ENCODE measurements around the gene MTMR8. TPM values are rescaled to one million over a fixed set of nuclear protein-coding genes. Genes with fewer than 3 reads are reported as not detected.
"Not testable (repeated sequence)": the region's sequence is repeated elsewhere in the genome, so short reads cannot be mapped to it uniquely, and the experiment has no call there.

MTMR8 gene
- 0.63 and 1.2 TPM in 2 replicates for total RNA-seq

GRCh38 chrX:64394874-64395567 is at the start of gene MTMR8:
MTMR8 (minus strand) TSS chrX:64395452; CDS start chrX:64395363, 89 bp downstream.
- no peak for DNase-seq (ENCODE audit: low read depth, low spot score)

- no peak for DNase-seq (ENCODE audit: low read depth, low spot score)
Observed at GRCh38 chrX:64439551-64439950, 44.3 kb upstream of the MTMR8 start.

DNA sequence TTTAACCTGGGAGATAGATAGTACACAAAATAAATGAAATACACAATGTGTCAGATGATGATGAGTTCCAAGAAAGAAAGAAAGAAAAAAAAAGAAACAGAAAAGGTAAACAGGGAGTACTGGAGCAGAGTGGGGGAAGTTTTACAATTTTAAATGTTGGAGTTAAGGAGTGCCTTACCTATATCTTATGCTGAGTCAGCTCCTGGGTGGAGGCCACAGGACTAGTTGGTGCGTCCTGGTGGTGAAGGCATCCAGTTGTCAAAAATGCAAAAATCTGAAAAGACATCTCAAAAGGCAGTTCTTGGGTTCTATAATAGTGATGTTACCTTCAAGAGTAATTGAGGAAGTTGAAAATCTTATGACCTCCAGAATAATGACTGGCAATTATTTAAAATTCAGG is 42.4 kb upstream of the MTMR8 start:
- DNase-seq (ENCODE audit: low read depth, low spot score) = no peak

DNA sequence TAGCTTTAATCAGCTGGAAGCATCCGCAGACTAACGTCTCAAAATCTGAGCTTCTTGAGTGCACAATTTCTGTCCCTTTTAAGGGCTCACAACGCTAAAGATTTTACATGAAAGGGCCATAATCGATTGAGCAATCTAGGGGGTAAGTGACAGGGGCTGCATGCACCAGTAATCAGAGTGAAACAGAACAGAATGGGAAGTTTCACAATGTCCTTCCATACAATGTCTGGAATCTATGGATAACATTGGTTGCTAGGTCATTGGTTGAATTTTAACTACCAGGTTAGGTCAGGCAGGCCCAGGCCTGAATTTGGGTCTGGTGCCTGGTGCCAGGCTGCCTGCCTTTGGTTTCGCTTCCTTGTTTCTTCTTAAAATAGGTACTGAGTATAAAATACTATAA is 42.0 kb upstream of the MTMR8 start:
- no peak for DNase-seq (ENCODE audit: low read depth, low spot score)

DNA sequence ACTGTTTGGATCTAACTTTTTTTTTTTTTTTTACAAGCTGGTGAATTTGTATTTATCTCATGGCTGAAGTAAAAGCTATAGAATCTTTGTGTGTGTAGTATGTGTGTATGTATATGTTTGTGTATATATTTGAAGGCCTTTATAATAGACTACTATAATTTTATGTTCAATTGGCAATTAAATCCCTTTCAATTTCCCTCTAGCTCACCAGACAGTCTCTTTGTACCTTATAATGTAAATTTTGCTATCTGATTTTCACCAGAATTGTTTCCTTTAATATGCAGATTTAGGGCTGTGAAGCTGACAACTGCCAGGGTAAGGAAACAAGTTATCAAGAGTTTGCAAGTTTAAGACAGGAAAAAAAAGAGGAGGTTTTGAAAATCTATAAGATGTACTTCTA is 33.1 kb upstream of the MTMR8 start:
- DNase-seq (ENCODE audit: low read depth, low spot score) = no peak

DNA sequence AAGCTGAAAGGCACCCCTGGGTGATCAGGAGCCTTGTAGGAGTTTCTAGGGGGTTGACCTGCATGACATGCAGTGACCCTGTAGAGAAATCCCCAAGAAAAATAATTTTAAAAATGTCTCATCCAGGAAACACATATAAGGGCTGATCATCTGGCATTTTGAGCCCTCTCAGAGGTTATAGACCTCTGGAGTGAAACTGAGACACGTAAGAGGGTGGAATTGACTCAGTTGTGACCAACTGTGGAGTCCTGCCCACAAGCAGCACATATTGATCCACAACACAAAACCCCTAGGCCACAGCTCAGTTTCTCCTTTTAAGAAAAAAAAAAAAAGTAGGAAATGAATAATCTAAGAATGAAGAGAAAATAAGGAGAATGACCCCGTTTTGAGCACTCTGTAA is 32.5 kb upstream of the MTMR8 start:
- no peak for DNase-seq (ENCODE audit: low read depth, low spot score)

DNA sequence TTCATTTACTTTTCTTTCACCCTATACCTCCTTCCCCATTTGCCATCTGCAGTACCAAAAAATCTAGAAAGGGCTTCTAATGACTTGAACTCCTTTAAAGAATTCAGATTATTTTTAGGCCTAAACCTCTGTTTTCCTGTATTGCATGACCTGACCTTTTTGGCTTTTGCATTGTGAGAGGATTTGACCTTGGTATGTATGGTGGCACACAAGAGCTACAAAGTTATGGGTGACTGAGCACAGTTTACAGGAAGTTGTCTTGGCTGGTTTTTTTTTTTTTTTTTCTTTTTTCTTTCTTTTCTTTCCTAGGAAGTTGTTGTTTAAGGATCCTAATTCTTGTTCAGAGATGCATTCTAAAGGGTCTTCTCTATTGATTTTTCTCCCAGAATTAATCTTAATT is 32.0 kb upstream of the MTMR8 start:
- no peak for DNase-seq (ENCODE audit: low read depth, low spot score)

DNA sequence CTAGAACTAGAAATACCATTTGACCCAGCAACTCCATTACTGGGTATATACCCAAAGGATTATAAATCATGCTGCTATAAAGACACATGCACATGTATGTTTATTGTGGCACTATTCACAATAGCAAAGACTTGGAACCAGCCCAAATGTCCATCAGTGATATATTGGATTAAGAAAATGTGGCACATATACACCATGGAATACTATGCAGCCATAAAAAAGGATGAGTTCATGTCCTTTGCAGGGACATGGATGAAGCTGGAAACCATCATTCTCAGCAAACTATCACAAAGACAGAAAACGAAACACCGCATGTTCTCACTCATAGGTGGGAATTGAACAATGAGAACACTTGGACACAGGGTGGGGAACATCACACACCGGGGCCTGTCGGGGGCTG is 14.5 kb upstream of the MTMR8 start:
- DNase-seq (ENCODE audit: low read depth, low spot score) = not testable (repeated sequence)

- no peak for DNase-seq (ENCODE audit: low read depth, low spot score)
Observed at GRCh38 chrX:64398088-64398487, 2.8 kb upstream of the MTMR8 start.

GRCh38 chrX:64395568-64395929 is 297 bp upstream of the MTMR8 start:
- DNase-seq (ENCODE audit: low read depth, low spot score) = no peak

GRCh38 chrX:64394059-64394873 is 986 bp downstream of the MTMR8 start:
- no peak for DNase-seq (ENCODE audit: low read depth, low spot score)

GRCh38 chrX:64389489-64389888 is 5.8 kb downstream of the MTMR8 start:
- DNase-seq (ENCODE audit: low read depth, low spot score) = no peak

GRCh38 chrX:64380789-64381188 is 14.5 kb downstream of the MTMR8 start:
- not testable (repeated sequence) for DNase-seq (ENCODE audit: low read depth, low spot score)

DNA sequence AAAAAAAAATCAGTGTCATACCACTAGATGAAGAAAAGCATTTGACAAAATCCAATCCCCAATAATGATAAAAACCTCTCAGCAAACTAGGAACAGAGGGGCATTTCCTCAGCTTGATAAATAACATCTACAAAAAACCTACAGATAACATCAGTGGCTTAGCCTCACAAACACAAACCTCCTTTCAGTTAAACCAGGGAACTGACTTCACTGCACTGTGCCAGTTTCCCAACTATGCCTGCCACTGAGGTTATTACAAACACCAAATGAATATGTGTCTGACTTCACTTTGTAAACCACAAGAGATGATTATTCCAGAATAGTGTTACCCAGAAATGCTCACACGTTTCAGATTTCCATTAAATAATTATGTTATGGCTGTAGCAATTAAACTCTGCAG is 15.3 kb downstream of the MTMR8 start:
- no peak for DNase-seq (ENCODE audit: low read depth, low spot score)

- no peak for DNase-seq (ENCODE audit: low read depth, low spot score)
Observed at GRCh38 chrX:64377753-64378152, 17.5 kb downstream of the MTMR8 start.

DNA sequence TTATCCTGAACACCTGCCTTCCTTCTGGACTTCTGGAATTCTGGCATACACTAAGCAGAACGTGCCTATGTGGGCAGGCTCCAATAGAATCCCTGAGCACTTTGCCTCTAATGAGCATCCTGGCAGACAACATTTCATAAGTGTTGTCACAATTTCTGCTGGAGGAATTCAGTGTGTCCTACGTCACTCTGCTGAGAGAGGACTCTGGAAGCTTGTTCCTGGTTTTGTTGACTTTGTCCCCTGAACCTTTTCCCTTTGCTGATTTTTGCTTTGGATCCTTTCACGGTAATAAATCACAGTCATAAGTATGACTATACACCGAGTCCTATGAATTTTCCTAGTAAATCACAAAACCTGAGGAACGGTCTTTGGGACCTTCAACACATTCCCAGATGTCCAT is 43.2 kb downstream of the MTMR8 start:
- DNase-seq (ENCODE audit: low read depth, low spot score) = no peak

DNA sequence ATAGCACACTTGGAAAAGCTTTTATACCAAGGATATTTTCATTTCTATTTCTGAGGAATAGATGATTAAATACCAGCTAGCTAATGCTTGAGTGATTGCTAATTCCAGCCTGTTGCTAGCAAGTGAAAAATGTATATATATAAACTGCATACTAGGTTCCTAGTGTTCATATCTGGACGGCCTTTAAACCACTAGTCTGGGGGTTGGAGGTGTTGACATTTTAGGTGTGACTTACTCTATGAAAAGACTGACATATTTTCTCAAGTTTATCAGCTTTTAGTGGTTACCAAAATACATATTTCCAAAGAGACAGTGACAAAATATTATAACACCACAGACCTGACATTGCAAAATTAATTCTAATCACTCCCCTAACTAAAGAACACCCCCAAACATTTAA is 44.7 kb downstream of the MTMR8 start:
- DNase-seq (ENCODE audit: low read depth, low spot score) = no peak

DNA sequence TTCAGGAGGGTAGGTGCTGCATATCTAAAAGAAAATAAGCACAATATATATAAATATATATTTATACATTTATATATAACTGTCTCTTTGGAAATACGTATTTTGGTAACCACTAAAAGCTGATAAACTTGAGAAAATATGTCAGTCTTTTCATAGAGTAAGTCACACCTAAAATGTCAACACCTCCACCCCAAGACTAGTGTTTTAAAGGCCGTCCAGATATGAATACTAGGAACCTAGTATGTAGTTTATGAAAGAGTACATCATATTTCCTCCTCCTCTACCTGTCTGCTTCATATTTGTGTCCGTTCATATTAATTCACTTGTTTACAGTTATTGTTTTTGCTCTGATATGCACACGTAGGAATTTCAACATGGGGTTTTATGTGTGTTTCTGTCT is 45.2 kb downstream of the MTMR8 start:
- DNase-seq (ENCODE audit: low read depth, low spot score) = no peak

- DNase-seq (ENCODE audit: low read depth, low spot score) = no peak
Observed at GRCh38 chrX:64342811-64343210, 52.4 kb downstream of the MTMR8 start.

GRCh38 chrX:64338296-64338695 is 57.0 kb downstream of the MTMR8 start:
- DNase-seq (ENCODE audit: low read depth, low spot score) = no peak

DNA sequence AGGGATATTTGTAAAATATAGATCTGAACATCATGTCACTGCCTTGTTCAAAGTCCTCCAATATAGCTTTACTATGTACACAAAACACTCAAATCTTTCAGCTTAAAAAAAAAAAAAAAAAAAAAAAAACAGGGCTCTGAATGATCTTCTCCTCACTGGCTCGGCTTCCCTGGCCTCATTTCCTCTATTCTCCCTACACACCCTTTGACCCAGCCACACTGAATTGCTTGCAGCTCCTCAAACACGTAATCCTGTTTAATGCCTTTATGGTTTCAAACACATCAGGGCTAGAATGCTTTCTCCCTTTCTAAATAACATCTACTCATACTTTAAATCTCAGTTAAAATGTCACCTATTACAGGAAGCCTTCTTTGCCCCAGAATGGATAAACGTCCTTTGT is 60.8 kb downstream of the MTMR8 start:
- no peak for DNase-seq (ENCODE audit: low read depth, low spot score)

DNA sequence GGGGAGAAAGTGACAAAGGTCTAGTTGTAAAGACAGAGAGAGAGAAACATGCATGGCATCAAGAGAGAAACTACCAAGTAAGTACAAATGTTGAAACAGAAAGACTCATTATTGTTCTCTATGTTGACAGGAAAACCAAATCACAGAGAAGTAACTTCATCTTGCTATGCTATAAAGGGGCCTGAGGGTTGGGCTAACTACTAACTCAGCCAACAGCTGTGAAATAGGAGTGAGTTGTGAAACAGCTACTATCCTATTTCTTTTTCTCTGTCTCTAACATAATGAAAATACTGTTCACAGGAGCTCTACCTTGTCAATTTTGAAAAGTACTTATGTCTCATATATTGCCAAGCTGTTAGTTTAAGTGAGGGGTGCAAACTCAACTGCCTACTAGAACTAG is 65.0 kb downstream of the MTMR8 start:
- DNase-seq (ENCODE audit: low read depth, low spot score) = no peak

DNA sequence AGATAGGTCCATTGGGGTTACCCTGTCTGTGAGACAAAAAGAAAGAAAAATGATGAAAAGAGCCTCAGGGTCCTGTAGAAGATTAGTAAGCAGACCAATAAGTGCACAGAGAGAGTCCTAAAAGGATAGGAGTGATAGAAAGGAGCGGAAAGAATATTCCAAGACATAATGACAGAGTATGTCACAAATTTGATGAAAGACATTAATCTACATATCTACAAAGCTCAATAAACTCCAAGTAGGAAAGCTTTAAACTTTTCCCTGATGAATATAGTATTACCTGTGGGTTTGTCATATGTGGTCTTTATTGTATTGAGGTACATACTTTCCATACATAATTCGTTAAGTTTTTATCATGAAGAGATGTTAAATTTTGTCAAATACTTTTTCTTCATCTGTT is 73.7 kb downstream of the MTMR8 start:
- DNase-seq (ENCODE audit: low read depth, low spot score) = no peak

Measured in pulmonary artery endothelial cell (primary cell).